Measurements from ENCODE around the gene IL18R1.

DNA sequence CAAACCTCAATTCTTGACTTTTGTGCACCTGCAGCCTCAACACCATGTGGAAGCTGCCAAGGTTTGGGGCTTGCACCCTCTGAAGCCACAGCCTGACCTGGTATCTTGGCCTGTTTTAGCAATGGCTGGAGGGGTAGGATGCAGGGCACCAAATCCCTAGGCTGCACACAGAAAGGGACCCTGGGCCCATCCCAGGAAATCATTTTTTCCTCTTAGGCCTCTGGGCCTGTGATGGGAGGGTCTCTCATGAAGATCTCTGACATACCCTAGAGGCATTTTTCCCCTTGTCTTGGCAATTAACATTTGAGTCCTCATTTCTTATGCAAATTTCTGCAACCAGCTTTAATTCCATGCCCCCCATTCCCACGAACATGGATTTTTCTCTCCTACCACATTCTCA is 10.2 kb downstream of the IL18R1 start:
- TF ChIP-seq, protein P1, sequence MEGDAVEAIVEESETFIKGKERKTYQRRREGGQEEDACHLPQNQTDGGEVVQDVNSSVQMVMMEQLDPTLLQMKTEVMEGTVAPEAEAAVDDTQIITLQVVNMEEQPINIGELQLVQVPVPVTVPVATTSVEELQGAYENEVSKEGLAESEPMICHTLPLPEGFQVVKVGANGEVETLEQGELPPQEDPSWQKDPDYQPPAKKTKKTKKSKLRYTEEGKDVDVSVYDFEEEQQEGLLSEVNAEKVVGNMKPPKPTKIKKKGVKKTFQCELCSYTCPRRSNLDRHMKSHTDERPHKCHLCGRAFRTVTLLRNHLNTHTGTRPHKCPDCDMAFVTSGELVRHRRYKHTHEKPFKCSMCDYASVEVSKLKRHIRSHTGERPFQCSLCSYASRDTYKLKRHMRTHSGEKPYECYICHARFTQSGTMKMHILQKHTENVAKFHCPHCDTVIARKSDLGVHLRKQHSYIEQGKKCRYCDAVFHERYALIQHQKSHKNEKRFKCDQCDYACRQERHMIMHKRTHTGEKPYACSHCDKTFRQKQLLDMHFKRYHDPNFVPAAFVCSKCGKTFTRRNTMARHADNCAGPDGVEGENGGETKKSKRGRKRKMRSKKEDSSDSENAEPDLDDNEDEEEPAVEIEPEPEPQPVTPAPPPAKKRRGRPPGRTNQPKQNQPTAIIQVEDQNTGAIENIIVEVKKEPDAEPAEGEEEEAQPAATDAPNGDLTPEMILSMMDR (conservative IDR thresholded peaks at IDR 0.05), result no peak
- TF ChIP-seq EZH2 (IDR thresholded peaks at IDR 0.05; ENCODE audit: low read depth), result no peak

Data from PC-9 (cell line).